Ammon's horn (tissue), 1 donor: Measurements from ENCODE around the gene SUGCT.

ENCODE experiments used
- DNase-seq: peaks from one replicate; pipeline ENCODE4 v3.0.0-alpha.2; 2016; ENCODE audit warnings: low spot score

Gene SUGCT

DNA sequence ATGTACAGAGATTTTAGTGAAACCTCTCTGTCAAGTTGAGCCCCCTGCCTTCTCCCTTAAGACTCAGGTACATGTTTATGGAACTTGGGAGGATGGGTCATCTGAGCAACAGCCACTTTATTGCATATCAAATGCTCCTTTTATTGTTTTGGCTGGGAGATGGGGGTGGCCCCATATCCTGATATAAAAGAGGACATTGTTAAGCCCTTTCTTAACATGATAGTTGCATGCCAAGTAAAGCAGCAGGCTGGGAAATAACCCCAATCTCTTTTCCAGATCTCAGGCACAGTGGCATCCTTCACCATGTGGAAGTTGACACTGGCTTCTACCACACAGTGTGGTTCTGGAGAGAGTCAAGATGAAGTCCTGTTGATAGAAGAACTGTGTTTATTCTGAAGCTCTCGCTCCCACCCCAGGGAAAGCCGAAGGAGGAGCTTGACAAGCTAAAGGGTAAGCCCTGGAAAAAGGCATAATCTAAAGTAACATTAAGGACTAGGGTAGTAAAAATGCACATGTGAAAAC lies 746.7 kb downstream of the SUGCT start:
- no peak for DNase-seq

DNA sequence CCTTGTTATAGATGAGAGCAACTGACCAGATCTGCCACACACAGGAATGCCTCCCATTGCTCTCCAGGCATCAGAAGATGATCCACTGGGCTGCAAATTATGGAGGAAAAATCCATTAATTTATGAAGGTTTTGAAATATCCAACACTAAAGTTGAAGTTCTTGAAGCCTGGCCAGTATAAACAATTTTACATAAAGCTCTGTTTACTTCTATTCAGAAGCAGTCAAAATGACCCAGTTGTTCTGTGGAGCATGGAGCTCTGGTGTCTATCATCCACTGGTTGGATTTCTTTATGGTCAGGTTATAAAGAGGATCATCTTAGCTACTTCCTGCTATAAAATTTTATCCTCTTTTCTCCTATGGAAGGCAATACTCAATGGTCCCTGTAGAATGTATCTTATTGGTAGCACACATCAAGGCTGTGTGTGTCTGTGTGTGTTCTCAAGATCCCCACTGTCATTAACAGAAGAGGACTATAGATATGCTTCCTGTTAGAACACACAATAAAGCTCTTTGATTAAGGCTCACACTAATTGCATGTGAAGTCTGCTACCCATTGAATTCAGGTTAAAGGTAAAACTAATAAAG lies 747.4 kb downstream of the SUGCT start:
- DNase-seq: no peak

DNA sequence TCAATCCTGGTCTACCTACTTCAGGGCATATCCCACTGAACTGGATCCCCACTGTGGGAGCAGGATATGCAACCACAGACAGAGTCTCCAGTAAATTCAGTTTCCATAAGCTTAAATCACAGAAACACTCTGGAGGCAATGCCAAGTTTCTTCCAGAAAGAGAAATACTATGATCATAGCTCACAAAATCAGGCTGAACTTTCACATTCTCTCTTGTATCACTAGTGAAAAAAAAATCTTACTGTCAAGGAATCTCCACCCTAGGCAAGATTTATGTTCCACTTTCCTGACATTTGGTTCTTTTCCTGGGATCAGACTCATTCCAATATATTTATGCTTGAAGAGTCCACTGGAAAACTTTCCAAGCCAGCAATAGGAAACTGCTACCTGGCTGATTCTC lies 749.0 kb downstream of the SUGCT start:
- DNase-seq: no peak

- no peak for DNase-seq
Observed at GRCh38 chr7:40884241-40884640, 749.4 kb downstream of the SUGCT start.

DNA sequence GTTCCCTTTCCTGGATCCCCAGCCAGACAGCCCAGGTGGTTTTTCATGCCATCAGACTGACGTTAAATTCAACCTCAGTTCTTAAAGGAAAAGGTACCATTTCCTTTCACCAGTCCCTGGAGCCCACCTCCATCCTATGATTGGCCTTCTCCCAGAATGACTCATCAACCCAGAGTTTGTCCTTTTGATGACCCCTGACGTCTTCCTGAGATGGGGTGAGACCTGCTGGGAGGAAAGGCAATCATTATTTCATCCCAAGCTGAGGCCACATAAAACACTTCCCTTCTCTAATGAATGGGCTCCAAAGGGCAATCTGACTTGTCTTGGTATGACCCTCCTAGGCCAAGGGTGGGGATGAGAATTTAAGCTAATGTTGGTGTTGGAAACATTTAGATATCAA lies 750.7 kb downstream of the SUGCT start:
- DNase-seq: no peak

GRCh38 chr7:40887099-40887498 lies 752.3 kb downstream of the SUGCT start:
- no peak for DNase-seq

DNA sequence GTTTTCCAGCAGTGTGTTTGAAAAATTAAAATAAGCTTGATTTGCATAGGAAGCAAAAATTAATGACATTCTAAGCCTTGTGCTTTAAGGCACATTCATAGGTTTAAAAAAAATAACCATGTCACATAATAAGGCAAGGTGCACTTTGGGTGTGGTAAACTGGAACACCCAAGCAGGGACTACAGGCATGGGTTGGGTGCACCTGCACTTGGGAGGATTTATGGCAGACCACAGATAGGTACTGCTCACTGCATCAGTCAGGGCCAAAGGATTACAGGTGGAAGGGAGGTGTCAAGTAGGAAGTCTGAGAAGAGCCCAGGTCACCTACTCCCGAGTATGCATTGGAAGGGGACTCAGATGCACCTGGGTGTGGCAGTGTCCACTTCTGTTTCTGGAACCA lies 753.7 kb downstream of the SUGCT start:
- no peak for DNase-seq

DNA sequence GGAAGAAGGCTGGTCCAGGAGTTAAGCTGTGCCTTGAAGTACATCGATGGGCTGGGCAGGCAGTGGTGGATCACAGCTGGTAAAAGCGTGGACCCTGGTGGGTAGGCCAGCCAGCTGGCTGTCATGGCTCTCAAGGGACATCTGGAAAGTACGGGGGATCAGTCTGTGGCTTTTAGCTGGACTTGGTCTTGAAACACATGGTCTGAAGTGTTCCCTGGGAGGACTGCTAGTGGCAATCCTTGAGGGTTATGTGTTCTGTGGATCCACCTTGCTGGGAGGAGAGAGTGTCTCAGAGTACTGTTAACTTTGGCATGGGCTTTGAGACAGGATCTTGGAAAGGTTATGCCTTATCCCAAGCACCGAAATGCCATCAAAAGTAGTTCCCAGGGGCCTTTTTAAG lies 754.3 kb downstream of the SUGCT start:
- DNase-seq: no peak

- no peak for DNase-seq
Observed at GRCh38 chr7:40889539-40889938, 754.7 kb downstream of the SUGCT start.

- no peak for DNase-seq
Observed at GRCh38 chr7:40890088-40890692, 755.4 kb downstream of the SUGCT start.

- DNase-seq: no peak
Observed at GRCh38 chr7:40891232-40891631, 756.4 kb downstream of the SUGCT start.

DNA sequence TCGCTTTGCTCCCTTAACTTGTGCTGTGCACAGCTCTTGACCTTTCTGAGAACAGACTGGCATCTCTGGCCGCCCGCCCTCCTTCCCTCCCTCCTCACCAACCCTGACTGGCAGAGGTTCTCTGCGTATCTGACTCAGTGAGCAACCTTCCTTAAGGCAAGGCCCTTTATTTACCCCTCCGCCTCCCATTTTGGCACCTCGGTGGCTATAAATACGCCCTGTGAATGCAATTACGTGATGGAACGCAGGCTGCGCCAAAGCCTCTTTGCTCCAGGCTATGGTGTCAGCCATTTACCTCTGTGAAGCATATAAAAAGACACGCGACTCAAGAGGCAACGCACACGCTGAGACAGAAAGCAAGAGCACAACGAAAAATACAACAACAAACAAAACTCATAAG lies 764.3 kb downstream of the SUGCT start:
- no peak for DNase-seq

DNA sequence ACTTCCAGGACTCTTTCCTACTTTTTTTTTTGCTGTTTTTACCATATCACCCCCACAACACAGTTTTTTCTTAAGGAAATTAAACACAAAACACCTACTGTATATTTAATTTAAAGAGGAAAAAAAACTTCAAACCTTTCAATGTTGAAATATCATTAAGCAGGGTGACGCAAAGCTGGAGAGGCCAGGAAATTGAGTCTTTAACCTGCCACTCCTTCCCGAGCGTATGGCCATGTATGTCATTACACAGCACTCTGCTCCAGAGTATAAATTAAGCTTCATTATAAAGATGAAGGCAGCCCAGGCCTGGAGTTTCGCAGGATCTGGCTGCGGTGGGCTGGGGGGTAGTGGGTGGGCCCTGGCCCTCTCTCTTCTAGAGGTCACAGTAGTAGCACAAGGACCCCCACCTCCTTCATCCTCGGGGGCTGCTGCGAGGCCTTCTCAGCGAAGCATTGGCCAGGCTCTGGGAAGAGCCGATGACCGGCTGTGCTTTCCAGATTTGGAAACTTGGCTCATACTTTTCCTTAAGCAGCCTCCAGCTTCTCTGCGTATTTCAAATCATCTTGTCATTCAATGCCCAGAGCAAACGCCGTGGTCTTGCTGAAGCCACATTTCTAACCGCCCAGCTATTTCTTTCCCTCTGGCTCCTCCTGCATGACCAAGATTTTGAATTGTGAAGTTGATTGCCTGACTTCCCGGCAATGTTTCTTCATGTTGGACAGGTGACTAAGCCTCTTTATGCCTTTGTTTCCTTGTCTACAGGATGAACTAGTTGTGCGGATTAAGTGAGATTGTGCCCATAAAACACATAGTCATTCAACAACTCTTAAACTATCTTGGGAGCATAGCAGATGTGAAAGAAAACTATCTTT lies 765.1 kb downstream of the SUGCT start:
- no peak for DNase-seq

GRCh38 chr7:40903872-40904271 lies 769.1 kb downstream of the SUGCT start:
- no peak for DNase-seq

DNA sequence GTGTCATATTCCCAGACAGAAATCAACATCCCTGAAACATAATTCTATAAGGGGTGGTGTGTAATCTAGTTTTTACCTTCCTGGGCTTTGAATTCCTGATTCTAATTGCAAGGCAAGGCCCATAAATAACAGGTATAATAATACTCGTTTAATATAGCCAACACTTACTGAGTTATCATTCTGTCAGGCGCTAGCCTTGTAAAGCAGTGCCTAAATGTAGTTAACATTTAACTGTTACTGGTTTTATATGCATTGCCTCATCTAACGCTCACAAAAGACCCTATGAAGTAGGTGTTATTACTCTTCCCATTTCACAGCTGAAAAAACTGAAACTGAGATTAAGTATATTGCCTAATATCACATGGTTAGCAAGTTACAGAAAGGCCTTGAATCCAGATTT lies 772.5 kb downstream of the SUGCT start:
- no peak for DNase-seq

DNA sequence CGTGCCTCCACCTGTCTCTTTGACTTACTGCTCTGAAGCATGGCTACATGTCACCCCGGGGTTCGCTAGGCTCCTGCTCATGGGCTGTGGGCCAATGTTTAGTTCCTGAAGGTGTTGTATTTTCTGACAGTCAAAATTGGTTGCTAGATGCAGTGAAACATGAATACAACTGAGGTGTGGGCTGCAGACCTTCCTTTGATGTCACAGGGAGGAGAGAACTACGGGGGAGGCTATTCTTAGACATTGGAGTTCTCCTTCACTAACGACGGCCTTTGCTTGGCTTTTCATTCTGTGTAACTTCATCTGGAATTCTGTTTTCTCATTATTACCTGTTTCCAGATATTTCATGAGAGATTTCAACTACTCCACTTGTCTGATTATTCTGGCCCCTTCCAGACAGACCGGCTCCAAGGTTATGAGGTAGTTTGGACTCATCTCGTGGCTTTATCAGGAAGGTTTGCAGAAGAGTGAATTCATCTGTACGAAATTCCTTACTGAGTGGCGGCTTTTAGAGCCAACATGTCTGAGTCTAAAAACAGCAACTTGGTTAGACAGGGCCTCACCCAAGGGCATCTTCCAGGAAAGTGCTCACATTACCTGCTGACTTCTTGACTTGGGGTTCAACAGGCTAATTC lies 774.7 kb downstream of the SUGCT start:
- DNase-seq: no peak
